ENCODE measurements around the gene SCMH1. TPM values are rescaled to one million over a fixed set of nuclear protein-coding genes. Genes with fewer than 3 reads are reported as not detected.

Gene SCMH1
- total RNA-seq, 2 donors from 2014 or later, result 16.4 to 18.3 TPM

DNA sequence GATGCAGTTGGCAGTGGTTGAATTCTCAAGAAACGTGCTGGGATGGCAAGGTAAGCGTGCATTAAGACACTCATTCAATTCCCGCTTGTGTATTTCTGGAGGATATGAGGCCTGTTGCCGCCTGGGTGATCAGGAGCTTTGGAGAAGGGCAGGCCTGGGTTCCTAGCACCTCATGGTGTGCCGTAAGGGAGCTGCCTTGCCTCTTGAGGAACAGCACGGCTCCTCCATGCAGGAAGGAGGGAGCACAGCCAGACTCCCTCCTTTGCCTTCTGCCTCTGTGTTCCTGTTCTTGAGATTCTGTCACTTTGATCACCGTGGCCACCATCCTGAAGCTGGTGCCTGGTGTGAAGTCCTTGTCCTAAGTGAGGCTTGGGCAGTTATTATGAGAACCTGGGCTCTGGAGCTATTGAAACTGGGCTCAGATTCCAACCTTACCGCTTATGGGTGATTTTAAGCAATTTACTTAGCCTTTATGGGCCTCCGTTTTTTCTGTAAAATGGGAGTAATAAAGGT, 238.9 kb downstream of the SCMH1 start:
- Histone ChIP-seq H3K9ac (ENCODE audit: extremely low read depth, low read length, poor library complexity, severe bottlenecking) (no peak overlapping the region), H3K4me1 (ENCODE audit: control insufficient read depth, insufficient read depth, low read length) (no peaks in the 10 kb centered on the region), H3K36me3 (ENCODE audit: control insufficient read depth, insufficient read depth, low read length) (peaks cover 97% of the 10 kb centered on the region), H3K27me3 (ENCODE audit: control insufficient read depth, insufficient read depth, low read length, poor library complexity, severe bottlenecking) (no peaks in the 10 kb centered on the region), H3K27ac (ENCODE audit: low read depth, low read length) (no peak overlapping the region), H3K4me3 (ENCODE audit: low read length) (no peak overlapping the region), H3K9me3 (ENCODE audit: control insufficient read depth, low read length) (no peaks in the 10 kb centered on the region)
- H3K36me3 Mint-ChIP-seq (ENCODE audit: low read depth), result peaks cover 83% of the 10 kb centered on the region
- DNase-seq, result no peak
- no peak overlapping the region for H3K27ac Mint-ChIP-seq
- TF ChIP-seq, protein P1, sequence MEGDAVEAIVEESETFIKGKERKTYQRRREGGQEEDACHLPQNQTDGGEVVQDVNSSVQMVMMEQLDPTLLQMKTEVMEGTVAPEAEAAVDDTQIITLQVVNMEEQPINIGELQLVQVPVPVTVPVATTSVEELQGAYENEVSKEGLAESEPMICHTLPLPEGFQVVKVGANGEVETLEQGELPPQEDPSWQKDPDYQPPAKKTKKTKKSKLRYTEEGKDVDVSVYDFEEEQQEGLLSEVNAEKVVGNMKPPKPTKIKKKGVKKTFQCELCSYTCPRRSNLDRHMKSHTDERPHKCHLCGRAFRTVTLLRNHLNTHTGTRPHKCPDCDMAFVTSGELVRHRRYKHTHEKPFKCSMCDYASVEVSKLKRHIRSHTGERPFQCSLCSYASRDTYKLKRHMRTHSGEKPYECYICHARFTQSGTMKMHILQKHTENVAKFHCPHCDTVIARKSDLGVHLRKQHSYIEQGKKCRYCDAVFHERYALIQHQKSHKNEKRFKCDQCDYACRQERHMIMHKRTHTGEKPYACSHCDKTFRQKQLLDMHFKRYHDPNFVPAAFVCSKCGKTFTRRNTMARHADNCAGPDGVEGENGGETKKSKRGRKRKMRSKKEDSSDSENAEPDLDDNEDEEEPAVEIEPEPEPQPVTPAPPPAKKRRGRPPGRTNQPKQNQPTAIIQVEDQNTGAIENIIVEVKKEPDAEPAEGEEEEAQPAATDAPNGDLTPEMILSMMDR (conservative IDR thresholded peaks at IDR 0.05), result no peak
- no peak overlapping the region for H3K4me3 Mint-ChIP-seq
- no peaks in the 10 kb centered on the region for H3K9me3 Mint-ChIP-seq
- no peaks in the 10 kb centered on the region for H3K27me3 Mint-ChIP-seq (ENCODE audit: insufficient read depth)
- WGBS, 2 experiments (ENCODE audit: insufficient coverage in 1 of 2, insufficient read length in 1 of 2), result 94 to 98% methylated on average over 7 to 9 of the region's 9 CpGs
- H3K4me1 Mint-ChIP-seq, result no peaks in the 10 kb centered on the region

DNA sequence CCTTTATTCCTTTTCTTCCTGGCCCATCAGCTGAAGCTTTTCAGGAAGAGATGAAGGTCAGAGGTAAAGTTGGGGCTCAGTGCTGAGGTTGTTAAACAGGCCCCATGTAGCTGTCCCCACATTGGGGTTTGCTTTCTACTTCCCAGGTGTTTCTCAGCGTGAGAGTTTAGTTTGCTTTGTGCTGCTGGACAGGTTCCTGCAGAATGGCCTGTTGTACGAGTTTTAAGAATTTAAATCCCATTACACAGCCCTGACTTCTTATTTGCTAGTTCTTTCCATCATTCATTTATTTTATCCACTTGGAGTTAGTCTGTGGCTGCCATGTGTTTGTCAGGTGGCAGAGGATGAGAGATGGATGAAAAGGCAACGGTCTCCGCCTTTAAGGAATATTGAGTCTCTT, 243.4 kb downstream of the SCMH1 start:
- H3K9me3 Mint-ChIP-seq, result no peaks in the 10 kb centered on the region
- H3K27ac Mint-ChIP-seq, result no peak overlapping the region
- H3K4me1 Mint-ChIP-seq, result no peaks in the 10 kb centered on the region
- H3K36me3 Mint-ChIP-seq (ENCODE audit: low read depth), result peaks cover 76% of the 10 kb centered on the region
- no peaks in the 10 kb centered on the region for H3K4me1 ChIP-seq (ENCODE audit: control insufficient read depth, insufficient read depth, low read length)
- TF ChIP-seq, protein P1 (conservative IDR thresholded peaks at IDR 0.05), result no peak
- no peaks in the 10 kb centered on the region for H3K9me3 ChIP-seq (ENCODE audit: control insufficient read depth, low read length)
- WGBS, 2 experiments (ENCODE audit: insufficient coverage in 1 of 2, insufficient read length in 1 of 2), result 93 to 100% methylated on average over 1 to 4 of the region's 4 CpGs
- no peak overlapping the region for H3K4me3 Mint-ChIP-seq
- H3K36me3 ChIP-seq (ENCODE audit: control insufficient read depth, insufficient read depth, low read length), result peaks cover 96% of the 10 kb centered on the region
- no peaks in the 10 kb centered on the region for H3K27me3 ChIP-seq (ENCODE audit: control insufficient read depth, insufficient read depth, low read length, poor library complexity, severe bottlenecking)
- H3K9ac ChIP-seq (ENCODE audit: extremely low read depth, low read length, poor library complexity, severe bottlenecking), result no peak overlapping the region
- no peak overlapping the region for H3K27ac ChIP-seq (ENCODE audit: low read depth, low read length)
- no peaks in the 10 kb centered on the region for H3K27me3 Mint-ChIP-seq (ENCODE audit: insufficient read depth)
- no peak overlapping the region for H3K4me3 ChIP-seq (ENCODE audit: low read length)
- no peak for DNase-seq

DNA sequence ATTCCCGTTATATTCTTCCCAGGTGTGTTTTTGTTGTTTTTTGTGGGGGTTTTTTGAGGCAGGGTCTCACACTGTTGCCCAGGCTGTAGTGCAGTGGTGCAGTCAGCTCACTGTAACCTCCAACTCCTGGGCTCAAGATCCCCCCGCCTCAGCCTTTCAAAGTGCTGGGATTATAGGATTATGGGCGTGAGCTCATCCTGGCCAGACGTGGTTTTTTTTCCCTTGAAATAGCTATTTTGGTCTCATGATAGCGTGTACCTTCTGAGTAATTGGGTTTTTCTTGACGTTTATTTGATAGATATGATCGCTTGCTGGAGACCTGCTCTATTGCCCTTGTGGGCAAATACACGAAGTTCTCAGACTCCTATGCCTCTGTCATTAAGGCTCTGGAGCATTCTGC, 245.0 kb downstream of the SCMH1 start:
- Mint-ChIP-seq H3K4me1 (no peaks in the 10 kb centered on the region), H3K27ac (no peak overlapping the region), H3K36me3 (ENCODE audit: low read depth) (peaks cover 75% of the 10 kb centered on the region), H3K4me3 (no peak overlapping the region), H3K27me3 (ENCODE audit: insufficient read depth) (no peaks in the 10 kb centered on the region), H3K9me3 (no peaks in the 10 kb centered on the region)
- no peak overlapping the region for H3K9ac ChIP-seq (ENCODE audit: extremely low read depth, low read length, poor library complexity, severe bottlenecking)
- H3K9me3 ChIP-seq (ENCODE audit: control insufficient read depth, low read length), result no peaks in the 10 kb centered on the region
- H3K27ac ChIP-seq (ENCODE audit: low read depth, low read length), result no peak overlapping the region
- peaks cover 96% of the 10 kb centered on the region for H3K36me3 ChIP-seq (ENCODE audit: control insufficient read depth, insufficient read depth, low read length)
- H3K4me1 ChIP-seq (ENCODE audit: control insufficient read depth, insufficient read depth, low read length), result no peaks in the 10 kb centered on the region
- no peak for DNase-seq
- H3K27me3 ChIP-seq (ENCODE audit: control insufficient read depth, insufficient read depth, low read length, poor library complexity, severe bottlenecking), result no peaks in the 10 kb centered on the region
- 93 to 95% methylated on average over 6 to 8 of the region's 8 CpGs for WGBS, 2 experiments (ENCODE audit: insufficient coverage in 1 of 2, insufficient read length in 1 of 2)
- TF ChIP-seq, protein P1 (conservative IDR thresholded peaks at IDR 0.05), result no peak
- H3K4me3 ChIP-seq (ENCODE audit: low read length), result no peak overlapping the region
